SK-N-SH (cell line): ENCODE measurements around the gene SLC6A16.

Source experiments
- GABPA ChIP-seq: IDR thresholded peaks from 2 replicates; pipeline ENCODE4 v1.4.0; 2012; ENCODE audit warnings: low read depth, mild to moderate bottlenecking
- MXI1 ChIP-seq: IDR thresholded peaks from 2 replicates; pipeline ENCODE4 v1.6.1; 2012; ENCODE audit warnings: mild to moderate bottlenecking, low read depth, low read length, improper control_type of control experiment
- RFX5 ChIP-seq: IDR thresholded peaks from 2 replicates; pipeline ENCODE4 v1.6.1; 2012; ENCODE audit warnings: mild to moderate bottlenecking, improper control_type of control experiment, low read length
- TF ChIP-seq, protein P1 (sequence below): fragments of 200-600 bp; sonication (generic); IDR thresholded peaks from 2 replicates; pipeline ENCODE4 v1.6.1; 2017; ENCODE audit warnings: antibody characterized with exemption, mild to moderate bottlenecking, moderate library complexity

- TF ChIP-seq, protein P1, sequence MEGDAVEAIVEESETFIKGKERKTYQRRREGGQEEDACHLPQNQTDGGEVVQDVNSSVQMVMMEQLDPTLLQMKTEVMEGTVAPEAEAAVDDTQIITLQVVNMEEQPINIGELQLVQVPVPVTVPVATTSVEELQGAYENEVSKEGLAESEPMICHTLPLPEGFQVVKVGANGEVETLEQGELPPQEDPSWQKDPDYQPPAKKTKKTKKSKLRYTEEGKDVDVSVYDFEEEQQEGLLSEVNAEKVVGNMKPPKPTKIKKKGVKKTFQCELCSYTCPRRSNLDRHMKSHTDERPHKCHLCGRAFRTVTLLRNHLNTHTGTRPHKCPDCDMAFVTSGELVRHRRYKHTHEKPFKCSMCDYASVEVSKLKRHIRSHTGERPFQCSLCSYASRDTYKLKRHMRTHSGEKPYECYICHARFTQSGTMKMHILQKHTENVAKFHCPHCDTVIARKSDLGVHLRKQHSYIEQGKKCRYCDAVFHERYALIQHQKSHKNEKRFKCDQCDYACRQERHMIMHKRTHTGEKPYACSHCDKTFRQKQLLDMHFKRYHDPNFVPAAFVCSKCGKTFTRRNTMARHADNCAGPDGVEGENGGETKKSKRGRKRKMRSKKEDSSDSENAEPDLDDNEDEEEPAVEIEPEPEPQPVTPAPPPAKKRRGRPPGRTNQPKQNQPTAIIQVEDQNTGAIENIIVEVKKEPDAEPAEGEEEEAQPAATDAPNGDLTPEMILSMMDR: no peak
- TF ChIP-seq RFX5: no peak
- no peak for TF ChIP-seq GABPA
- TF ChIP-seq MXI1: no peak
Observed at GRCh38 chr19:49290517-49290916, 34.5 kb downstream of the SLC6A16 start.
